ENCODE measurements around the gene HSD17B4. TPM values are rescaled to one million over a fixed set of nuclear protein-coding genes. Genes with fewer than 3 reads are reported as not detected.

HSD17B4 gene
- total RNA-seq, 1 experiment from 2014 or later: 269 TPM

DNA sequence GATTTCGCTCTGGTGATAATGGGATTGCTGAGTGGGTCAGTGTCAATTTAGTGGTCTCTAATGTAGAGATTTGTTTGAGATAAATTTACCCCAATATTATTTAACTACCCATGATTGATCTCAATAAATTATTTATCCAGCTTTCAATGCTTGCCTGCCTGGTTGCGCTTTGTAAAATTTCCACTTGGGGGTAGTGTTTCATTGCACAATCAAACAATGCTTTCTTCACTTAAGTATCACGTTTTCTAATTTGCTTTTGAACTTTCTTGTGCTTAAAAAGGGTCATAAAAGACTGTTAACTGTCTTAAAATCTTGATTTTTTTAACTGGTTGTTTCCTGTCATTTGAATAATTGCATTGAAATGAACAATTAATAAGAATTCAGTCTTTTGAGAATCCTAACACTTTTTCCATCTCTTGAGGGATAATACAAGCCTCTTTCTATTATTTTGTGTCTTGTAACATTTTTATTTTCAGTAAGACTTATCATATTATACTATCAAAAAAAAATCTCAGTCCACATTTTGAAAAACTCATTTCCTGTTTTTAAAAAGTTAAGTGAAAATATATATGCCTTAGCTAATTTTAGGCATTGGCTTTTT lies 18.7 kb downstream of the HSD17B4 start:
- H4K5ac ChIP-seq (ENCODE audit: insufficient read length, low read depth, low read length): no peak overlapping the region
- peaks cover 25 to 39% of the 10 kb centered on the region in 2 experiments for H3K9me3 Mint-ChIP-seq
- H3K4me3 Mint-ChIP-seq: peak overlapping the region; percentile 25 to 33; a peak in 4 of 5 replicates
- H3K56ac ChIP-seq (ENCODE audit: insufficient read length, low read depth, low read length): no peak overlapping the region
- no peak overlapping the region for H2BK15ac ChIP-seq (ENCODE audit: low read depth, low read length)
- no peak overlapping the region for H3K4ac ChIP-seq (ENCODE audit: low read depth, low read length)
- no peak overlapping the region for H2BK120ac ChIP-seq (ENCODE audit: low read depth, low read length, poor library complexity, severe bottlenecking)
- WGBS (ENCODE audit: extremely low coverage, insufficient read length, low lambda C conversion rate): no CpG with 5 or more reads among the region's 3 CpGs
- H4K91ac ChIP-seq (ENCODE audit: insufficient read length, low read depth, low read length): no peak overlapping the region
- no peaks in the 10 kb centered on the region for H3K9me3 ChIP-seq (ENCODE audit: control insufficient read depth, low read depth, low read length)
- no peaks in the 10 kb centered on the region for H3K27me3 ChIP-seq (ENCODE audit: insufficient read depth, low read length)
- H3K4me1 ChIP-seq (ENCODE audit: insufficient read depth, low read length): peaks cover 6% of the 10 kb centered on the region
- peak overlapping the region; percentile 0 for H3K4me2 ChIP-seq (ENCODE audit: insufficient read depth, insufficient read length, low read length)
- no peak overlapping the region for H3K27ac ChIP-seq (ENCODE audit: insufficient read length, low read depth, low read length)
- H3K9ac ChIP-seq (ENCODE audit: extremely low read depth, insufficient read length, low read length): no peak overlapping the region
- H3K27ac Mint-ChIP-seq: peak overlapping the region in 2 of 3 experiments; percentile 46 to 94; a peak in 2 of 7 replicates
- no peaks in the 10 kb centered on the region for H4K20me1 ChIP-seq (ENCODE audit: control insufficient read depth, insufficient read depth, insufficient read length)
- peaks cover 38 to 61% (median 51%) of the 10 kb centered on the region in 3 experiments for H3K36me3 Mint-ChIP-seq (ENCODE audit: insufficient read depth in 1 of 3, low read depth in 3 of 3)
- H2BK5ac ChIP-seq (ENCODE audit: insufficient read length, low read length): no peak overlapping the region
- no peak overlapping the region for H3K23ac ChIP-seq (ENCODE audit: insufficient read length, low read depth, low read length)
- H3K79me1 ChIP-seq (ENCODE audit: insufficient read depth, low read depth, low read length, poor library complexity, severe bottlenecking): peaks cover 3% of the 10 kb centered on the region
- H3K23me2 ChIP-seq (ENCODE audit: insufficient read length, low read depth, low read length, poor library complexity, severe bottlenecking): no peaks in the 10 kb centered on the region
- H3K18ac ChIP-seq (ENCODE audit: insufficient read length, low read depth, low read length): no peak overlapping the region
- H3K4me1 Mint-ChIP-seq: peaks cover 31 to 37% of the 10 kb centered on the region in 2 experiments
- H2AK5ac ChIP-seq (ENCODE audit: insufficient read length, low read length): no peak overlapping the region
- no peak overlapping the region for H3K14ac ChIP-seq (ENCODE audit: insufficient read depth, low read length)
- H2BK12ac ChIP-seq (ENCODE audit: insufficient read length, low read depth, low read length): no peak overlapping the region
- no peak overlapping the region for H2AFZ ChIP-seq (ENCODE audit: low read length)
- TF ChIP-seq, protein P1, sequence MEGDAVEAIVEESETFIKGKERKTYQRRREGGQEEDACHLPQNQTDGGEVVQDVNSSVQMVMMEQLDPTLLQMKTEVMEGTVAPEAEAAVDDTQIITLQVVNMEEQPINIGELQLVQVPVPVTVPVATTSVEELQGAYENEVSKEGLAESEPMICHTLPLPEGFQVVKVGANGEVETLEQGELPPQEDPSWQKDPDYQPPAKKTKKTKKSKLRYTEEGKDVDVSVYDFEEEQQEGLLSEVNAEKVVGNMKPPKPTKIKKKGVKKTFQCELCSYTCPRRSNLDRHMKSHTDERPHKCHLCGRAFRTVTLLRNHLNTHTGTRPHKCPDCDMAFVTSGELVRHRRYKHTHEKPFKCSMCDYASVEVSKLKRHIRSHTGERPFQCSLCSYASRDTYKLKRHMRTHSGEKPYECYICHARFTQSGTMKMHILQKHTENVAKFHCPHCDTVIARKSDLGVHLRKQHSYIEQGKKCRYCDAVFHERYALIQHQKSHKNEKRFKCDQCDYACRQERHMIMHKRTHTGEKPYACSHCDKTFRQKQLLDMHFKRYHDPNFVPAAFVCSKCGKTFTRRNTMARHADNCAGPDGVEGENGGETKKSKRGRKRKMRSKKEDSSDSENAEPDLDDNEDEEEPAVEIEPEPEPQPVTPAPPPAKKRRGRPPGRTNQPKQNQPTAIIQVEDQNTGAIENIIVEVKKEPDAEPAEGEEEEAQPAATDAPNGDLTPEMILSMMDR (conservative IDR thresholded peaks at IDR 0.05): peak; percentile 84
- DNase-seq: no peak
- no peak overlapping the region for H4K8ac ChIP-seq (replicated peaks; ENCODE audit: insufficient read length, low read depth, low read length)
- H3T11ph ChIP-seq (ENCODE audit: low read length): no peak overlapping the region
- H2BK20ac ChIP-seq (ENCODE audit: low read depth, low read length, poor library complexity, severe bottlenecking): no peak overlapping the region
- H3K79me2 ChIP-seq (ENCODE audit: insufficient read depth, low read length): peaks cover 5% of the 10 kb centered on the region; the same call in 1 of the 2 replicates
- peaks cover 4% of the 10 kb centered on the region; the same call in 1 of the 2 replicates for H3K27me3 Mint-ChIP-seq (ENCODE audit: low read depth)

All from H9 (cell line).